ENCODE measurements around the gene TMEM176A.

The TMEM176A gene

DNA sequence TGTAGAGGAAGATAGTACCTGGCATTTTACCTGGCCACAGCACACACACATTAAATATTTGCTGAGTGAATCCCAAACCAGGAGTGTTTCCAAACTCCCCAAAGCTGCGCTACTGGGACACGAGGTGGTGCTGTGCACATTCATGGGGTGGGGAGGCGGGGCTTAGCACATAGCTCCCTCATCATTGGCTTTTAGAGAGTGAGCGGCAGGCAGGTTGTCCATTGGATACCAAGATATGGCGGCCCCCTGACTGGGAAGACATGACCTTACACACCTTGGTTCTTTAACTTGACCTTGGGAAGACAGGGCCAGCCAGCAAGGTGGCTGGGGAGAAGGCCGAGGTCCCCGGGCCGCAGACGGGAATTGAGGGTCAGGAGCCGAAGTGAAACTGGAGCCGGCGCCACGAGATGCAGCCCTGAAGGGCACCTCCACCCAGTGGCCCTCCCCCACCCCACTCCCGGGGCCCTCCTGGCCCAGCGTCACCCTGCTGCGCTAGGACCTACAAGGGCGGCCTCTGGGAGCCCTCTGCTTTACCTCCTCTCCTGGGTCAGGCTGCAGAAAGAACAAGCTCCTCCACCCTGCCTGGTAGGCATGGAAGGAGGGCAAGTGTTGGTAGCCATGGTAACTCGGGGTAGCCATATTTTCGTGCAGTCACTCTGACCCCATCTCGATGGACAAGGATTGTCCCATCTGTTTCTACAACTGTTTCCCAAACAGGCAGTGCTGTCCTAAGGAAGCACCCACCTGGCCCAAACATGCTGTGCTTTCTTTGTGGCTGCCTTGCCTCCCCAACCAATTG is 24.0 kb downstream of the TMEM176A start:
- no peak for DNase-seq
- H2BK15ac ChIP-seq (replicated peaks; ENCODE audit: low read depth): no peak overlapping the region
- no peak overlapping the region for H4K5ac ChIP-seq (ENCODE audit: low read length)
- no CpG with 5 or more reads among the region's 20 CpGs for WGBS (ENCODE audit: extremely low coverage, insufficient coverage, low lambda C conversion rate)
- no peaks in the 10 kb centered on the region for H3K36me3 ChIP-seq (ENCODE audit: control insufficient read depth, insufficient read depth, low read length)
- H2BK5ac ChIP-seq (ENCODE audit: low read length): no peak overlapping the region
- H2BK120ac ChIP-seq (ENCODE audit: low read depth, low read length): no peak overlapping the region
- H3K9ac ChIP-seq (ENCODE audit: low read length): no peak overlapping the region
- H3K27me3 ChIP-seq (ENCODE audit: insufficient read depth, low read length, poor library complexity): no peaks in the 10 kb centered on the region
- no peak overlapping the region for H3K56ac ChIP-seq (ENCODE audit: low read length)
- no peaks in the 10 kb centered on the region for H3K79me1 ChIP-seq (ENCODE audit: low read length)
- no peak overlapping the region for H4K8ac ChIP-seq (ENCODE audit: low read depth, low read length)
- no peak overlapping the region for H2AK5ac ChIP-seq (ENCODE audit: low read length)
- no peak overlapping the region for H3K4ac ChIP-seq (ENCODE audit: low read depth, low read length)
- H3K23ac ChIP-seq (ENCODE audit: low read length): no peak overlapping the region
- H3K4me3 ChIP-seq (ENCODE audit: low read length): no peak overlapping the region
- no peak overlapping the region for H3K27ac ChIP-seq (ENCODE audit: low read depth, low read length)
- H3K79me2 ChIP-seq (ENCODE audit: control insufficient read depth, insufficient read depth, low read length): no peaks in the 10 kb centered on the region
- H3K4me1 ChIP-seq (ENCODE audit: control insufficient read depth, low read depth, low read length): no peaks in the 10 kb centered on the region
- H3K18ac ChIP-seq (ENCODE audit: low read length): no peak overlapping the region
- H3K4me2 ChIP-seq (ENCODE audit: low read length): no peak overlapping the region

DNA sequence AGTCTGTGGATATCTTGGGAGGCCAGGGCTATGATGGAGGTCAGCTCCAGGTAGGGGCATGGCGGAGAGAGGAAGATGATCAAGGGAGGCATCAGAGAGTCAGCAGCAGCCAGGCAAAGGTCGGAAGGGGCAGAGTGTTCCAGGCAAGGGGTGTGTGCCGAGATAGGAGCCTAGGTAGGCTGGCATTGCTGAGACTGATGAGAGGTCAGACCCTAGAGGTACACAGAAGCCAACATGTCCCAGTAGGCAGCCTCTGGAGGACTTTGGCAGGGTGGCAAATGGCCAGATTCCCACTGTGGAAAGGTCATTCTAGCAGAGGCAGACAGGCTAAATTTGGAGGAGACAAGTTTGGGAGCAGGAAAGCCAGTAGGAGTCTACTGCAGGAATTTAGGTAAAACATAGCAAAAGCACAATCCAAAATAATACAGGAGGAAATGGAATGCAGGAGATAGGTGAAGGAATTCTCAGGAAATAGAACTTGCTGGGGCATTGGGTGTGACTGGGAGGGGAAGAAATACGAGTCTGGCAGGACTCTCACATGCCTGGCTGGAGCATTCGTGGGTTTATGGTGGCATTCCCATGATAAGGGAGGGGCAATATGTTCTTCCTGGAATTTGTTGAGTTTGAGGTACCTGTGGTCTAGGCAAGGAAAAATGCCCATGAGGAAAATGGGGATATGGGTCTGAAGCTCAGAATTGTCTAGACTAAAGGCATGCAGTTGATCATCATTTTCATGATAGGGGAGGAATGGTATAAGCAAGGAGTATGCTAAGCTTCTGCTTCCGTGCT is 25.7 kb downstream of the TMEM176A start:
- no peaks in the 10 kb centered on the region for H3K79me2 ChIP-seq (ENCODE audit: control insufficient read depth, insufficient read depth, low read length)
- H2BK15ac ChIP-seq (replicated peaks; ENCODE audit: low read depth): no peak overlapping the region
- H3K9ac ChIP-seq (ENCODE audit: low read length): no peak overlapping the region
- no peaks in the 10 kb centered on the region for H3K36me3 ChIP-seq (ENCODE audit: control insufficient read depth, insufficient read depth, low read length)
- DNase-seq: no peak
- H2BK120ac ChIP-seq (ENCODE audit: low read depth, low read length): no peak overlapping the region
- no peak overlapping the region for H3K18ac ChIP-seq (ENCODE audit: low read length)
- no peak overlapping the region for H3K4ac ChIP-seq (ENCODE audit: low read depth, low read length)
- H3K27ac ChIP-seq (ENCODE audit: low read depth, low read length): no peak overlapping the region
- no CpG with 5 or more reads among the region's 6 CpGs for WGBS (ENCODE audit: extremely low coverage, insufficient coverage, low lambda C conversion rate)
- H3K27me3 ChIP-seq (ENCODE audit: insufficient read depth, low read length, poor library complexity): no peaks in the 10 kb centered on the region
- H3K23ac ChIP-seq (ENCODE audit: low read length): no peak overlapping the region
- no peak overlapping the region for H3K4me3 ChIP-seq (ENCODE audit: low read length)
- H3K56ac ChIP-seq (ENCODE audit: low read length): no peak overlapping the region
- H3K4me1 ChIP-seq (ENCODE audit: control insufficient read depth, low read depth, low read length): no peaks in the 10 kb centered on the region
- no peak overlapping the region for H4K8ac ChIP-seq (ENCODE audit: low read depth, low read length)
- no peak overlapping the region for H3K4me2 ChIP-seq (ENCODE audit: low read length)
- no peaks in the 10 kb centered on the region for H3K79me1 ChIP-seq (ENCODE audit: low read length)
- H4K5ac ChIP-seq (ENCODE audit: low read length): no peak overlapping the region
- no peak overlapping the region for H2BK5ac ChIP-seq (ENCODE audit: low read length)
- no peak overlapping the region for H2AK5ac ChIP-seq (ENCODE audit: low read length)

DNA sequence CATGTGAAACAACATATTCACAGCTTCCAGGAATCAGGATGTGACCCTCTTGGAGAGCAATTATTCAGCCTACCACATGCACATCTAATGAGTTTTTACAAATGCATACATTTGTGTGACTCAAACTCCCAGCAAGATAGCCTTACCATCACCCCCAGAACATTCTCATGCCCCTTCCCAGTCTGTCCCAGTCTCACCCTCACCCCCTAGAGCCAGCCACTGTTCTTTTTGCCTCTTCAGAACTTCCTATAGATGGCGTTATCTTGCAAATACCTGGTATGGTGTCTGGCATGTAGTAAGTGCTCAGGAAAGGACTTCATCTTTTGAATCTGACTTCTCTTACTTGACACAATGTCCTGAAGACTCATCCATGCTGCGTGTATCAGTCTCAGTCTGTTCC is 27.8 kb downstream of the TMEM176A start:
- Histone ChIP-seq H2BK15ac (replicated peaks; ENCODE audit: low read depth) (no peak overlapping the region), H3K4me3 (ENCODE audit: low read length) (no peak overlapping the region), H3K4ac (ENCODE audit: low read depth, low read length) (no peak overlapping the region), H3K79me1 (ENCODE audit: low read length) (no peaks in the 10 kb centered on the region), H4K8ac (ENCODE audit: low read depth, low read length) (no peak overlapping the region), H3K9ac (ENCODE audit: low read length) (no peak overlapping the region), H3K27me3 (ENCODE audit: insufficient read depth, low read length, poor library complexity) (no peaks in the 10 kb centered on the region), H3K79me2 (ENCODE audit: control insufficient read depth, insufficient read depth, low read length) (no peaks in the 10 kb centered on the region), H2BK5ac (ENCODE audit: low read length) (no peak overlapping the region), H3K36me3 (ENCODE audit: control insufficient read depth, insufficient read depth, low read length) (no peaks in the 10 kb centered on the region), H2BK120ac (ENCODE audit: low read depth, low read length) (no peak overlapping the region), H3K18ac (ENCODE audit: low read length) (no peak overlapping the region), H4K5ac (ENCODE audit: low read length) (no peak overlapping the region), H3K23ac (ENCODE audit: low read length) (no peak overlapping the region), H3K4me1 (ENCODE audit: control insufficient read depth, low read depth, low read length) (no peaks in the 10 kb centered on the region), H3K27ac (ENCODE audit: low read depth, low read length) (no peak overlapping the region), H3K56ac (ENCODE audit: low read length) (no peak overlapping the region), H2AK5ac (ENCODE audit: low read length) (no peak overlapping the region), H3K4me2 (ENCODE audit: low read length) (no peak overlapping the region)
- DNase-seq: no peak
- WGBS (ENCODE audit: extremely low coverage, insufficient coverage, low lambda C conversion rate): no CpG with 5 or more reads among the region's 2 CpGs

DNA sequence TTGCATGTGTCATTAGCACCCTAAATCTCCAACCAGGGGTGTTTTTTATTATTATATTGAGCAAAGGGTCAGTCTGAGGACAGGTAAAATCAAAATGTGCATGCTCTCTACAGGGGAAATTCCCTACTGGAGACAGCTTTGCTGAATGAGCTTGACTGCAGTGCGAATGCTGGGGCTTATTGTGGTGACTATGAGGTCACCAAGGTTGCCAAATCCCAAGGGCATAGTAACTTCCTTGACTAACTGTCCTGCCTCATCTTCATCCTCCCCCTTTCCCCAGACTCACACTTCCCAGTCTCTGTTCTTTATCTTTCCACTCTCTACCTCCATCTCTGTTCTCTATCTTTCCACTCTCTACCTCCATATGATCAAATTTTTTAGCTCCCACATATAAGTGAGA is 28.9 kb downstream of the TMEM176A start:
- Histone ChIP-seq H3K79me2 (ENCODE audit: control insufficient read depth, insufficient read depth, low read length) (no peaks in the 10 kb centered on the region), H3K18ac (ENCODE audit: low read length) (no peak overlapping the region), H2BK5ac (ENCODE audit: low read length) (no peak overlapping the region), H3K36me3 (ENCODE audit: control insufficient read depth, insufficient read depth, low read length) (no peaks in the 10 kb centered on the region), H3K27me3 (ENCODE audit: insufficient read depth, low read length, poor library complexity) (no peaks in the 10 kb centered on the region), H3K9ac (ENCODE audit: low read length) (no peak overlapping the region), H3K4ac (ENCODE audit: low read depth, low read length) (no peak overlapping the region), H3K79me1 (ENCODE audit: low read length) (no peaks in the 10 kb centered on the region), H3K4me2 (ENCODE audit: low read length) (no peak overlapping the region), H4K8ac (ENCODE audit: low read depth, low read length) (no peak overlapping the region), H2AK5ac (ENCODE audit: low read length) (no peak overlapping the region), H3K4me3 (ENCODE audit: low read length) (no peak overlapping the region), H3K4me1 (ENCODE audit: control insufficient read depth, low read depth, low read length) (no peaks in the 10 kb centered on the region), H3K23ac (ENCODE audit: low read length) (no peak overlapping the region), H3K56ac (ENCODE audit: low read length) (no peak overlapping the region), H3K27ac (ENCODE audit: low read depth, low read length) (no peak overlapping the region), H2BK120ac (ENCODE audit: low read depth, low read length) (no peak overlapping the region), H4K5ac (ENCODE audit: low read length) (no peak overlapping the region), H2BK15ac (replicated peaks; ENCODE audit: low read depth) (no peak overlapping the region)
- DNase-seq: no peak
- no CpG with 5 or more reads among the region's 1 CpG for WGBS (ENCODE audit: extremely low coverage, insufficient coverage, low lambda C conversion rate)

DNA sequence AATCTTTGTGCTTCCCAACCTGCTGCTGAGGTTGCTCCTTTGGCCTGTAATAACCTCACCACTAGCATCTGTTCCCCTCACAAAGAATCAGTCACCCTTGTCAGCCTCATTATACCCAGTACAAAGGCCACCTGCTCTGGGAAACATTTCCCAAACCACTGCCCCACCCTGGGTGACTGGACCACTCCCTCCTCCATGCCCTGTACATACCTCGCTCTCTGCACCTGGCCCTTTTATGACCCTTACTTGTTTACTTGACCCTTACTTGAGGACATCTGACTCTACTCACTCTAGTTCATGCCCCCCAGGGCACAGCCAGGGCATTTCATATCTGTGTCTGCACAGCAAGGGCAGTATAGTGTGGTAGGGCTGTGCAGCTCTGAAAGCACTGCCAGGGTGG is 30.4 kb downstream of the TMEM176A start:
- no peak overlapping the region for H4K8ac ChIP-seq (ENCODE audit: low read depth, low read length)

More for the DNA sequence above, 30.4 kb downstream of the TMEM176A start:
- Histone ChIP-seq H3K27me3 (ENCODE audit: insufficient read depth, low read length, poor library complexity) (no peaks in the 10 kb centered on the region), H3K36me3 (ENCODE audit: control insufficient read depth, insufficient read depth, low read length) (no peaks in the 10 kb centered on the region), H3K79me1 (ENCODE audit: low read length) (no peaks in the 10 kb centered on the region), H3K4me1 (ENCODE audit: control insufficient read depth, low read depth, low read length) (no peaks in the 10 kb centered on the region), H2BK5ac (ENCODE audit: low read length) (no peak overlapping the region), H3K23ac (ENCODE audit: low read length) (no peak overlapping the region), H3K4ac (ENCODE audit: low read depth, low read length) (no peak overlapping the region), H3K18ac (ENCODE audit: low read length) (no peak overlapping the region), H3K79me2 (ENCODE audit: control insufficient read depth, insufficient read depth, low read length) (no peaks in the 10 kb centered on the region), H3K4me3 (ENCODE audit: low read length) (no peak overlapping the region), H2AK5ac (ENCODE audit: low read length) (no peak overlapping the region), H2BK15ac (replicated peaks; ENCODE audit: low read depth) (no peak overlapping the region), H4K5ac (ENCODE audit: low read length) (no peak overlapping the region), H3K4me2 (ENCODE audit: low read length) (no peak overlapping the region), H3K56ac (ENCODE audit: low read length) (no peak overlapping the region), H3K27ac (ENCODE audit: low read depth, low read length) (no peak overlapping the region), H2BK120ac (ENCODE audit: low read depth, low read length) (no peak overlapping the region), H3K9ac (ENCODE audit: low read length) (no peak overlapping the region)
- DNase-seq: no peak
- WGBS (ENCODE audit: extremely low coverage, insufficient coverage, low lambda C conversion rate): no CpG with 5 or more reads among the region's 1 CpG

All from mesendoderm (in vitro differentiated cells).